Neural cell (in vitro differentiated cells): ENCODE results near the gene RABGEF1. TPM values are rescaled to one million over a fixed set of nuclear protein-coding genes. Genes with fewer than 3 reads are reported as not detected.

Experiments used
- H2AFZ ChIP-seq: fragments of 200-600, 300-800 bp; sonication (generic), shearing (Covaris generic); 2 replicates; pipeline ENCODE4 v1.6.0; 2014; ENCODE audit warnings: low read depth, mild to moderate bottlenecking, antibody characterized with exemption, low read length, moderate library complexity
- H3F3A ChIP-seq: fragments of 200-600 bp; shearing (Covaris generic); 2 replicates; pipeline ENCODE4 v1.6.1; 2016; ENCODE audit warnings: mild to moderate bottlenecking, moderate library complexity, mixed read lengths, antibody characterized with exemption, low read length; ENCODE audit not compliant: insufficient read depth, poor library complexity, severe bottlenecking
- H3K27ac ChIP-seq: fragments of 200-600, 300-800 bp; sonication (generic), shearing (Covaris generic); 2 replicates; pipeline ENCODE4 v1.5.1; 2014; ENCODE audit warnings: mild to moderate bottlenecking, low read length, moderate library complexity
- H3K27me3 ChIP-seq: fragments of 300-800, 200-600 bp; sonication (generic), shearing (Covaris generic); 2 replicates; pipeline ENCODE4 v1.6.0; 2014; ENCODE audit warnings: mild to moderate bottlenecking, low read depth, low read length, moderate library complexity; ENCODE audit not compliant: insufficient read depth
- H3K36me3 ChIP-seq: fragments of 300-800, 200-600 bp; sonication (generic), shearing (Covaris generic); 2 replicates; pipeline ENCODE4 v1.5.1; 2014; ENCODE audit warnings: mild to moderate bottlenecking, antibody characterized with exemption, low read length, moderate library complexity; ENCODE audit not compliant: insufficient read depth
- H3K4me2 ChIP-seq: fragments of 300-800, 200-600 bp; sonication (generic), shearing (Covaris generic); 2 replicates; pipeline ENCODE4 v1.6.0; 2014; ENCODE audit warnings: mild to moderate bottlenecking, low read length
- H3K4me3 ChIP-seq: fragments of 300-800, 200-600 bp; sonication (generic), shearing (Covaris generic); 2 replicates; pipeline ENCODE4 v1.5.1; 2014; ENCODE audit warnings: mild to moderate bottlenecking, low read length, moderate library complexity
- H3K79me2 ChIP-seq: fragments of 200-600 bp; shearing (Covaris generic); replicated peaks from 2 replicates; pipeline ENCODE4 v1.6.0; 2014; ENCODE audit warnings: mild to moderate bottlenecking, low read length, moderate library complexity; ENCODE audit not compliant: insufficient read depth
- H3K9ac ChIP-seq: fragments of 300-800, 200-600 bp; sonication (generic), shearing (Covaris generic); 2 replicates; pipeline ENCODE4 v1.6.1; 2016; ENCODE audit warnings: mild to moderate bottlenecking, low read length, mixed read lengths
- H3K9me2 ChIP-seq: fragments of 200-600 bp; shearing (Covaris generic); 2 replicates; pipeline ENCODE4 v1.6.1; 2016; ENCODE audit warnings: mild to moderate bottlenecking, low read length, mixed read lengths; ENCODE audit not compliant: insufficient read depth
- H3K9me3 ChIP-seq: fragments of 200-600, 300-800 bp; sonication (generic), shearing (Covaris generic); 2 replicates; pipeline ENCODE4 v1.6.1; 2016; ENCODE audit warnings: mild to moderate bottlenecking, mixed run types, low read length, moderate library complexity, mixed read lengths
- H4K20me1 ChIP-seq: fragments of 200-600 bp; shearing (Covaris generic); 2 replicates; pipeline ENCODE4 v1.6.1; 2016; ENCODE audit warnings: mild to moderate bottlenecking, mixed run types; ENCODE audit not compliant: insufficient read depth
- EP300 ChIP-seq: fragments of 450-650 bp; conservative IDR thresholded peaks from 2 replicates; pipeline ENCODE4 v1.6.1; 2014; ENCODE audit warnings: antibody characterized with exemption, mild to moderate bottlenecking, moderate library complexity; ENCODE audit not compliant: poor library complexity, severe bottlenecking
- EZH2 ChIP-seq: fragments of 200-600, 300-800 bp; shearing (Covaris generic), sonication (generic); IDR thresholded peaks from 2 replicates; pipeline ENCODE4 v1.6.1; 2014; ENCODE audit warnings: antibody characterized with exemption, low read length, borderline replicate concordance, mild to moderate bottlenecking; ENCODE audit not compliant: insufficient read depth, poor library complexity, severe bottlenecking
- MXI1 ChIP-seq: fragments of 450-650 bp; conservative IDR thresholded peaks from 2 replicates; pipeline ENCODE4 v1.6.1; 2014; ENCODE audit warnings: antibody characterized with exemption, mild to moderate bottlenecking; ENCODE audit not compliant: poor library complexity, severe bottlenecking
- POLR2AphosphoS5 ChIP-seq: IDR thresholded peaks from 2 replicates; pipeline ENCODE4 v1.6.1; 2012
- RAD21 ChIP-seq: fragments of 450-650 bp; conservative IDR thresholded peaks from 2 replicates; pipeline ENCODE4 v1.6.1; 2014; ENCODE audit warnings: antibody characterized with exemption, mild to moderate bottlenecking, moderate library complexity
- REST ChIP-seq: IDR thresholded peaks from 2 replicates; pipeline ENCODE4 v1.6.1; 2012; ENCODE audit warnings: borderline replicate concordance
- SMC3 ChIP-seq: fragments of 450-650 bp; conservative IDR thresholded peaks from 2 replicates; pipeline ENCODE4 v1.6.1; 2014; ENCODE audit warnings: antibody characterized with exemption, mild to moderate bottlenecking, moderate library complexity; ENCODE audit not compliant: poor library complexity
- TAF1 ChIP-seq: IDR thresholded peaks from 2 replicates; pipeline ENCODE4 v1.6.1; 2012; ENCODE audit warnings: low read depth
- polyA plus RNA-seq: library from polyadenylated mRNA; depleted of rRNA; stranded (reverse); fragments of >200 nt; gene quantifications from 2 replicates; pipeline ENCODE4 v1.2.3, GENCODE V29; 2014
- TF ChIP-seq, protein P1 (sequence below): fragments of 450-650 bp; IDR thresholded peaks from 2 replicates; pipeline ENCODE4 v1.5.1; 2014; ENCODE audit warnings: antibody characterized with exemption, mild to moderate bottlenecking, moderate library complexity; ENCODE audit not compliant: poor library complexity, severe bottlenecking

RABGEF1 gene
- polyA plus RNA-seq, 1 donor from 2014 or later: 34.8 TPM

GRCh38 chr7:66756889-66757288 is 16.4 kb downstream of the RABGEF1 start:
- no peak overlapping the region for H3K9ac ChIP-seq
- no peak for TF ChIP-seq EZH2
- TF ChIP-seq SMC3: no peak
- TF ChIP-seq REST: no peak
- H3K79me2 ChIP-seq: peaks cover 4% of the 10 kb centered on the region
- H3K36me3 ChIP-seq: no peaks in the 10 kb centered on the region
- H4K20me1 ChIP-seq: no peaks in the 10 kb centered on the region
- no peak overlapping the region for H3K4me2 ChIP-seq
- no peak overlapping the region for H3K27ac ChIP-seq
- no peak overlapping the region for H3K4me3 ChIP-seq
- no peaks in the 10 kb centered on the region for H3K9me3 ChIP-seq
- H3K9me2 ChIP-seq: no peaks in the 10 kb centered on the region
- no peaks in the 10 kb centered on the region for H3K27me3 ChIP-seq
- no peak overlapping the region for H2AFZ ChIP-seq
- H3F3A ChIP-seq: no peaks in the 10 kb centered on the region

DNA sequence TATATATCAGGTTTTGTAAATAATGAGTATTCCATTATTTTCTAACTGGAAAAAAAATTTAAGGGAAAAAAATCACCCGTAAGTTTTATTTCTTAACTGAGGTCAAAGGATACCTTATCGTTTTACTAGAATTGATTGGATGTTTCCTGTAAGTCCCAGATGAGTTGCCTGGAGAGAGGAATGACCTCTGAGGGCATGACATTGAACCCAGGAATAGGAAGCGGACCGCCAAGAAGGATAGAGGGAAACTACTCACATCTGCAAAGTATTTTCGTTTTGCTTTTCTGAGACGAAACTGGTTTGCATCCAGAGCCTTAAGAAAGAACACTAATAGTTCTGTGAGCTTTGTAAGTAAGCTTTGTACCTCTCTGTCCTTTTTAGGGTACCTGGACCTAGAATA is 17.4 kb downstream of the RABGEF1 start:
- Histone ChIP-seq H3K4me2 (no peak overlapping the region), H4K20me1 (no peaks in the 10 kb centered on the region), H3K9ac (no peak overlapping the region), H3K27me3 (no peaks in the 10 kb centered on the region), H3K79me2 (peaks cover 4% of the 10 kb centered on the region), H3F3A (no peaks in the 10 kb centered on the region), H2AFZ (no peak overlapping the region), H3K4me3 (no peak overlapping the region), H3K27ac (no peak overlapping the region), H3K9me2 (no peaks in the 10 kb centered on the region), H3K36me3 (no peaks in the 10 kb centered on the region), H3K9me3 (no peaks in the 10 kb centered on the region)
- TF ChIP-seq POLR2AphosphoS5 (no peak), EZH2 (no peak), SMC3 (no peak), EP300 (no peak), REST (no peak), TAF1 (no peak), MXI1 (no peak), RAD21 (no peak)
- TF ChIP-seq, protein P1, sequence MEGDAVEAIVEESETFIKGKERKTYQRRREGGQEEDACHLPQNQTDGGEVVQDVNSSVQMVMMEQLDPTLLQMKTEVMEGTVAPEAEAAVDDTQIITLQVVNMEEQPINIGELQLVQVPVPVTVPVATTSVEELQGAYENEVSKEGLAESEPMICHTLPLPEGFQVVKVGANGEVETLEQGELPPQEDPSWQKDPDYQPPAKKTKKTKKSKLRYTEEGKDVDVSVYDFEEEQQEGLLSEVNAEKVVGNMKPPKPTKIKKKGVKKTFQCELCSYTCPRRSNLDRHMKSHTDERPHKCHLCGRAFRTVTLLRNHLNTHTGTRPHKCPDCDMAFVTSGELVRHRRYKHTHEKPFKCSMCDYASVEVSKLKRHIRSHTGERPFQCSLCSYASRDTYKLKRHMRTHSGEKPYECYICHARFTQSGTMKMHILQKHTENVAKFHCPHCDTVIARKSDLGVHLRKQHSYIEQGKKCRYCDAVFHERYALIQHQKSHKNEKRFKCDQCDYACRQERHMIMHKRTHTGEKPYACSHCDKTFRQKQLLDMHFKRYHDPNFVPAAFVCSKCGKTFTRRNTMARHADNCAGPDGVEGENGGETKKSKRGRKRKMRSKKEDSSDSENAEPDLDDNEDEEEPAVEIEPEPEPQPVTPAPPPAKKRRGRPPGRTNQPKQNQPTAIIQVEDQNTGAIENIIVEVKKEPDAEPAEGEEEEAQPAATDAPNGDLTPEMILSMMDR: no peak
